HG02678 (cell line): ENCODE data around the gene LYRM9.
"Not testable (repeated sequence)": the region's sequence is repeated elsewhere in the genome, so short reads cannot be mapped to it uniquely, and the experiment has no call there.

Source experiments
- ATAC-seq: cut with Tn5 transposase; IDR thresholded peaks from one replicate; pipeline ENCODE4 v1.9.1; 2021; ENCODE audit warnings: mild to moderate bottlenecking, moderate library complexity; ENCODE audit not compliant: unreplicated experiment

Gene LYRM9

GRCh38 chr17:27878776-27879562 is 14.2 kb downstream of the LYRM9 start:
- ATAC-seq: no peak

- ATAC-seq: no peak
These were observed 19.4 kb downstream of the LYRM9 start for GRCh38 chr17:27873746-27874145.

- no peak for ATAC-seq
These were observed 20.0 kb downstream of the LYRM9 start for GRCh38 chr17:27873211-27873610.

GRCh38 chr17:27872776-27873175 is 20.4 kb downstream of the LYRM9 start:
- ATAC-seq: no peak

GRCh38 chr17:27871407-27871806 is 21.8 kb downstream of the LYRM9 start:
- ATAC-seq: no peak

GRCh38 chr17:27870345-27870744 is 22.8 kb downstream of the LYRM9 start:
- no peak for ATAC-seq

GRCh38 chr17:27868565-27868964 is 24.6 kb downstream of the LYRM9 start:
- no peak for ATAC-seq

GRCh38 chr17:27862840-27863239 is 30.3 kb downstream of the LYRM9 start:
- ATAC-seq: no peak

- no peak for ATAC-seq
These were observed 31.2 kb downstream of the LYRM9 start for GRCh38 chr17:27862004-27862403.

- no peak for ATAC-seq
These were observed 32.0 kb downstream of the LYRM9 start for GRCh38 chr17:27860971-27861664.

GRCh38 chr17:27858621-27859305 is 34.4 kb downstream of the LYRM9 start:
- ATAC-seq: no peak

GRCh38 chr17:27856676-27857432 is 36.3 kb downstream of the LYRM9 start:
- no peak for ATAC-seq

GRCh38 chr17:27855454-27855853 is 37.7 kb downstream of the LYRM9 start:
- ATAC-seq: no peak

- ATAC-seq: no peak
These were observed 39.0 kb downstream of the LYRM9 start for GRCh38 chr17:27854163-27854562.

GRCh38 chr17:27853091-27853490 is 40.1 kb downstream of the LYRM9 start:
- ATAC-seq: no peak

- no peak for ATAC-seq
These were observed 43.5 kb downstream of the LYRM9 start for GRCh38 chr17:27849474-27850185.

- ATAC-seq: no peak
These were observed 44.2 kb downstream of the LYRM9 start for GRCh38 chr17:27848931-27849330.

- ATAC-seq: not testable (repeated sequence)
These were observed 46.3 kb downstream of the LYRM9 start for GRCh38 chr17:27846808-27847307.

- ATAC-seq: no peak
These were observed 47.0 kb downstream of the LYRM9 start for GRCh38 chr17:27846042-27846655.
